ENCODE measurements around the gene LMLN.
"Not testable (repeated sequence)": the region's sequence is repeated elsewhere in the genome, so short reads cannot be mapped to it uniquely, and the experiment has no call there.

LMLN gene

DNA sequence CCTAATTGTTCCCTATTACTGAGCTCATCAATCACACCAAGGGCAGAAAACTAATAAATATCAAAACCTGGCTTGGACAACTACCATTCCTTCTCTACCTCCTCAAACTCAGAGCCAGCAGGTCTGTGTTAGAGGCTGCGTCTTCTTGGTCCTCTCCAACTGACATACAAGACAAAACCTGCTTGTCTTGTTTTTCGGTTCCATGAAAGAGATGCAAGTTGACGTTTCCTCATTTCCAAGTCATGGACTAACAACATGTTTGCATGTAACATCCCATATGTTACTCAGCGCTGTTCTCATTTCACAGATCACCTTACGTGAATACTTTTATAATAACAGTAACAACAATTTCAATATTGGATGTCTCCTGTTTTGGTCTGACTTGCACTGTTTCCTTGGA lies 110.9 kb downstream of the LMLN start:
- H3K9me3 ChIP-seq (ENCODE audit: control insufficient read depth, low read length) = no peaks in the 10 kb centered on the region
- no peak overlapping the region for H3K4me3 ChIP-seq (ENCODE audit: low read length)
- no peaks in the 10 kb centered on the region for H3K36me3 ChIP-seq (ENCODE audit: control insufficient read depth, insufficient read depth, low read length)
- peaks cover 5% of the 10 kb centered on the region for H3K27me3 ChIP-seq (ENCODE audit: control insufficient read depth, insufficient read depth, low read length)
- no peak overlapping the region for H3K9ac ChIP-seq (ENCODE audit: low read length)
- no peaks in the 10 kb centered on the region for H3K4me1 ChIP-seq (ENCODE audit: control insufficient read depth, insufficient read depth, low read length)

DNA sequence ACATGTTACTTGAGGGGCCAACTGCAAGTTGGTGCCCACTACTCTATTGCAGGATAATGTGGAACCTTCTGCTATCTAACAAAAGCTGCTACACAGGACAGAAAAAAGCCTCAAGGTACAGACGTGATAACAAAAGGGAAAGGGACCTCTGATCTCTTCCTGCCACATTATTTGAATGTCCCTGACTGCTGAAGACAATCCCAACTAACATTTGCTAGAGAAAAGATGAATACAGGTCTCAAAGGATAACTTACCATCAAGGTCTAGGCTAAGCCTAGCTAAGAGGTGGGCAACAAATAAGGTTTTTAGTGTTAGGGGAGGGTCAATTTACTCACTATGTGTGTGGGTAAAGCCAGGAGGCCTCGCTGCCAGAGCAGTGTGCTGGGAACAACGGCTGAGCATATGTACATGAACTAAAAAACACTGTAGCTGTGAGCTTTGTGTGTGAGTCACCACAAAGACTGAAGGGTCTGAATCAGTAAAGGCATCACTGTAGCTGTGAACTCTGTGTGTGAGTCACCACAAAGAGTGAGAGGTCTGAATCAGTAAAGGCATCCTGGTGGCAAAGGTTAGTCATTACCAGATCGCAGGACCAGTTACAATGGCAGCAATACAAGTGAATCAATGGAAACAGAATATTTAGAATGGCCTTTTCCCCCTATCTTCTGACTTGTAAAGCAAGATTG lies 111.7 kb downstream of the LMLN start:
- Histone ChIP-seq H3K4me1 (ENCODE audit: control insufficient read depth, insufficient read depth, low read length) (no peaks in the 10 kb centered on the region), H3K9ac (ENCODE audit: low read length) (no peak overlapping the region), H3K36me3 (ENCODE audit: control insufficient read depth, insufficient read depth, low read length) (no peaks in the 10 kb centered on the region), H3K4me3 (ENCODE audit: low read length) (no peak overlapping the region), H3K27me3 (ENCODE audit: control insufficient read depth, insufficient read depth, low read length) (peaks cover 7% of the 10 kb centered on the region), H3K9me3 (ENCODE audit: control insufficient read depth, low read length) (no peaks in the 10 kb centered on the region)

DNA sequence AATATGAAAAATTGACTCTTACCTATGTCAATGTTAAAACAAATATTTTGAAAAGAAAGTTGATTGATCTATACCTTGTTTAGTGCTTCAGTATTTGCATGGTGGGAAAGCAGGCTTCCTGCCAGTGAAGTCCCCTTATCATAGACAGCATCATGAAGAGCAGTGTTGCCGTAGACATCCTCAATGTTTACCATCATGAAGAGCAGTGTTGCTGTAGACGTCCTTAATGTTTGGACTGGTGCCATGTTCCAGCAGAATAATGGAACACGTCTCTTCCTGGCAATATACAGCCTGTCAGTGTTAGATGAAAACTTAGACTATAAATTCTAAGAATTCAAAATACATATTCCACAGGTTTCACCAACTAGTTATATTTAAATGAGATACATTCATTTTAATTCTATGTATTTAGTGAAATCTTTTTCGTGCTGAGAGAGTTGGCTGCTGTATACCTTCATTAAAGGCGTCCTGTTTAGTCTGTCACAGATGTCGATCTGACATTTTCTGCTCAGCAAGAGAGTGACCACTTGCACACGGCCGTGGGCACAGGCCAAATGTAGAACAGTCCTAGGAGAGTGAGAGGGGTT lies 116.8 kb downstream of the LMLN start:
- H3K9me3 ChIP-seq (ENCODE audit: control insufficient read depth, low read length) = no peaks in the 10 kb centered on the region
- H3K36me3 ChIP-seq (ENCODE audit: control insufficient read depth, insufficient read depth, low read length) = no peaks in the 10 kb centered on the region
- H3K27me3 ChIP-seq (ENCODE audit: control insufficient read depth, insufficient read depth, low read length) = peaks cover 41% of the 10 kb centered on the region
- H3K4me3 ChIP-seq (ENCODE audit: low read length) = no peak overlapping the region
- peaks cover 8% of the 10 kb centered on the region for H3K4me1 ChIP-seq (ENCODE audit: control insufficient read depth, insufficient read depth, low read length)
- H3K9ac ChIP-seq (ENCODE audit: low read length) = no peak overlapping the region

DNA sequence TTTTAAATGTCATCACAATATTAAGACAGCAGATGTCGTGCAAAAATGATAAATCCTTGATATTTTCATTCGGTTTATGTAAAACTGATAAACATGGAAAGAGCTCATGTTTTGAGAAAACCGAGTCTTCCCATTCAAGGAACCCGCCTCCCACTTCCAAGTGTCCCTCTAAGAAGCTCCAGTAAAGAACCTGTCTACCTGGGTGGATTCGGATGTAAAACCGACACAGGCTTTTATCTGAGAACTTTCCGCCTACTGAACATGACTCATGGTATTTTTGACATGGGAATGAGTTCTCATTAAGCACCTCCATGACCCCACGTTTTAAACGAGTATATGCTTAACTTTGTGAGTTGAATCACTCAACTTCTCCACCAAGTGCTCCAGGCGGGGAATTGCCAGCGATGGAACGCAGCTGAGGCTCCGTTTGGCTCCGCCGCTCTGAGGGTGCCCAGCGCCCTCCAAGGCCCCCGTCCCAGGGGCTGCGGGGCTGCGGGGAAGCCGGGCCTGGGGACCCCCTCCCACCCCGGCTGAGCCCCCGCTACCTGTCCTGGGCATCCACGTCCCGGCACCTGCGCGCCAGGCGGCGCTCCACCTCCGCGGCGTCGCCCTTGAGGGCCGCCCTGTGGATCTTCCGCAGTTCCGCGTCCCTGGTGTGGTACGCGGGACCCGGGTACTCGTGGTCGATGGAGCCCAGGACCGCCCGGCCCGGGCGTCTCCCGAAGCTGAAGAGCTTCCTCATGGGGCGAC lies 119.9 kb downstream of the LMLN start:
- Histone ChIP-seq H3K36me3 (ENCODE audit: control insufficient read depth, insufficient read depth, low read length) (no peaks in the 10 kb centered on the region), H3K9me3 (ENCODE audit: control insufficient read depth, low read length) (no peaks in the 10 kb centered on the region), H3K9ac (ENCODE audit: low read length) (no peak overlapping the region), H3K4me1 (ENCODE audit: control insufficient read depth, insufficient read depth, low read length) (peaks cover 8% of the 10 kb centered on the region), H3K27me3 (ENCODE audit: control insufficient read depth, insufficient read depth, low read length) (peaks cover 44% of the 10 kb centered on the region), H3K4me3 (ENCODE audit: low read length) (no peak overlapping the region)

DNA sequence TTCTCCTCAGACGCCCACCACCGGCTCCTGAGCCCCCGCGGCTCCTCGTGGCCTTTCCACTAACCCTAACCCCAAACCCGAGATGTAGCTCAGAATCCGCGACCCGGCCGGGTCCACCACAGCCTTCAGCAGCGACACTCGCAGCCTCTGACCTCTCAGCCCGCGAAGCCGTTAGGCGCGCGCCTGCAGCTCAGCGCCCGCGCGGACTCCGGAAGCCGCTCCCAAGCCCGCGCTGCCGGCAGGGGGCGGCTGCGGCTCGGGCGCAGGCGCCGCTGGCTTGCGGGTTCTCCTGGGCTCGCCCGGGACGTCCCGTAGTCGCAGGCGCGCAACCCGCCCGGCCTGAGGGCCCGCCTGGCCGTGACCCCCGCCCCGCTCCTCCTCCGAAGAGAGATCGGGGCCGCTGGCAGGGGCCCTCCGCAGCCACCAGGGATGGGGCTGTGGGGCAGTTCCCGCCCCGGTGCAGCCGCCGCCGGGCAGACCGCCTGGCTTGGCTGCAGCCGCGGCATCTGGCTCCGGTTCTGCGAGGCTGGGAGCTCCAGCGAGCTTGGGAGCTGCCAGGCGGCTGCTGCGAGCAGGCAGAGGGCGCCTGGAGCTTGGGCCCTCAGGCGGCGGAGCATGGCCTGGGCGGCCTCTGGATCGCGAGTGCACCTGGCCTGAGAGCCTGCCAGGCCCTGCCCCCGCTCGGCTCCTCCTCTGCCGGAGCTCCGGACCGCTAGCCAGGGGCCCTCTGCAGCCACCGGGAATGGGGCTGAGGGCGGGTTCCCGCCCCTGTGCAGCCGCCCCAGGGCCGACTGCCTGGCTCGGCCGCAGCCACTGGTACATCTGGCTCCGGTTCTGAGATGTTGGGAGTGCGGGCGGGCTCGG lies 120.7 kb downstream of the LMLN start:
- H3K4me3 ChIP-seq (ENCODE audit: low read length) = no peak overlapping the region
- H3K9ac ChIP-seq (ENCODE audit: low read length) = no peak overlapping the region
- no peaks in the 10 kb centered on the region for H3K36me3 ChIP-seq (ENCODE audit: control insufficient read depth, insufficient read depth, low read length)
- H3K9me3 ChIP-seq (ENCODE audit: control insufficient read depth, low read length) = no peaks in the 10 kb centered on the region
- H3K27me3 ChIP-seq (ENCODE audit: control insufficient read depth, insufficient read depth, low read length) = peaks cover 40% of the 10 kb centered on the region
- peaks cover 8% of the 10 kb centered on the region for H3K4me1 ChIP-seq (ENCODE audit: control insufficient read depth, insufficient read depth, low read length)

DNA sequence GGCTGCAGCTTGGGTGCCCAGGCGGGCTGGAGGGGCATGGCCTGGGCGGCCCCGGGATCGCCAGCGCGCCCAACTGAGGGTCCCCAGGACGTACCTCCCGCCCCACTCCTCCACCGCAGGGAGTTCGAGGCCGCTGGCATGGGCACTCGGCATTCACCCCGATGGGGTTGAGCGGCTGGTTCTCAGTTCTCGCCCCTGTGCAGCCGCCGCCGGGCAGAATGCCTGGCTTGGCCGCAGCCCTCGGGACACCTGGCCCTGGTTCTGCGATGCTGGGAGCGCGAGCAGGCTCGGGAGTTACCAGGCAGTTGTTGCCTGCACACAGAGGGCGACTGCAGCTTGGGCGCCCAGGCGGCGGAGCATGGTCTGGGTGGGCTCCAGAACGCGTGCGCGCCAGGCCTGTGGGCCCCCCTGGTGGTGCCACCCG lies 121.4 kb downstream of the LMLN start:
- Histone ChIP-seq H3K9me3 (ENCODE audit: control insufficient read depth, low read length) (no peaks in the 10 kb centered on the region), H3K9ac (ENCODE audit: low read length) (no peak overlapping the region), H3K4me1 (ENCODE audit: control insufficient read depth, insufficient read depth, low read length) (peaks cover 8% of the 10 kb centered on the region), H3K27me3 (ENCODE audit: control insufficient read depth, insufficient read depth, low read length) (peaks cover 38% of the 10 kb centered on the region), H3K36me3 (ENCODE audit: control insufficient read depth, insufficient read depth, low read length) (no peaks in the 10 kb centered on the region), H3K4me3 (ENCODE audit: low read length) (no peak overlapping the region)

DNA sequence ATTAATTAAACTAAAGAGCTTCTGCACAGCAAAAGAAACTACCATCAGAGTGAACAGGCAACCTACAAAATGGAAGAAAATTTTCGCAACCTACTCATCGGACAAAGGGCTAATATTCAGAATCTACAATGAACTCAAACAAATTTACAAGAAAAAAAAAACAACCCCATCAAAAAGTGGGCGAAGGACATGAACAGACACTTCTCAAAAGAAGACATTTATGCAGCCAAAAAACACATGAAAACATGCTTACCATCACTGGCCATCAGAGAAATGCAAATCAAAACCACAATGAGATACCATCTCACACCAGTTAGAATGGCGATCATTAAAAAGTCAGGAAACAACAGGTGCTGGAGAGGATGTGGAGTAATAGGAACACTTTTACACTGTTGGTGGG lies 122.2 kb downstream of the LMLN start:
- H3K9ac ChIP-seq (ENCODE audit: low read length); H3K4me1 ChIP-seq (ENCODE audit: control insufficient read depth, insufficient read depth, low read length); H3K9me3 ChIP-seq (ENCODE audit: control insufficient read depth, low read length); H3K4me3 ChIP-seq (ENCODE audit: low read length); H3K36me3 ChIP-seq (ENCODE audit: control insufficient read depth, insufficient read depth, low read length): not testable (repeated sequence)
- H3K27me3 ChIP-seq (ENCODE audit: control insufficient read depth, insufficient read depth, low read length) = peaks cover 38% of the 10 kb centered on the region

DNA sequence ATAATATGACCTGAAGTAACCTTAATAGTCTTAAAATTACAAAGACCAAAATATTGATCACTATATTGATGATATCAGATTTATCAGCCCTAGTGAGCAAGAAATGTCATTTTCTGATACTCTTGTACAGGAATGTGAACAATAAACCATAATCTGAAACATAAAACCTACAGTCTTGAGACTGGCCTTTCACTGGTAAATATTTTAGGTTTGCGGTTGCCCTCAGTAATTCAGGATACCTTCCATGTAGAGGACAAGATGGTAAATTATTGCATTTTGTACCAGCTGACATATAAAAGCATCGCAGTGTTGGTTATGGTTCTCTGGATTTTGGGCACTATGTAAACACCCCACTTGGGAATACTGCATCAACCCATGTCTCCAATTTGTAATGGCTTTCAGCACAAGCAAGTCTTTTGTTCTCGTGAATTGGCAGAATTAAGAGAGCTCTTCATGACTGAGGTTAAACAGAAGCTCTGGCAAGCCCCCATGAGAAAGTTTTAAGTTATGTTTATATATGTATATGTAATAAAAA lies 128.5 kb downstream of the LMLN start:
- no peak overlapping the region for H3K9ac ChIP-seq (ENCODE audit: low read length)
- H3K9me3 ChIP-seq (ENCODE audit: control insufficient read depth, low read length) = no peaks in the 10 kb centered on the region
- H3K4me3 ChIP-seq (ENCODE audit: low read length) = no peak overlapping the region
- no peaks in the 10 kb centered on the region for H3K4me1 ChIP-seq (ENCODE audit: control insufficient read depth, insufficient read depth, low read length)
- H3K36me3 ChIP-seq (ENCODE audit: control insufficient read depth, insufficient read depth, low read length) = no peaks in the 10 kb centered on the region
- peaks cover 4% of the 10 kb centered on the region for H3K27me3 ChIP-seq (ENCODE audit: control insufficient read depth, insufficient read depth, low read length)

DNA sequence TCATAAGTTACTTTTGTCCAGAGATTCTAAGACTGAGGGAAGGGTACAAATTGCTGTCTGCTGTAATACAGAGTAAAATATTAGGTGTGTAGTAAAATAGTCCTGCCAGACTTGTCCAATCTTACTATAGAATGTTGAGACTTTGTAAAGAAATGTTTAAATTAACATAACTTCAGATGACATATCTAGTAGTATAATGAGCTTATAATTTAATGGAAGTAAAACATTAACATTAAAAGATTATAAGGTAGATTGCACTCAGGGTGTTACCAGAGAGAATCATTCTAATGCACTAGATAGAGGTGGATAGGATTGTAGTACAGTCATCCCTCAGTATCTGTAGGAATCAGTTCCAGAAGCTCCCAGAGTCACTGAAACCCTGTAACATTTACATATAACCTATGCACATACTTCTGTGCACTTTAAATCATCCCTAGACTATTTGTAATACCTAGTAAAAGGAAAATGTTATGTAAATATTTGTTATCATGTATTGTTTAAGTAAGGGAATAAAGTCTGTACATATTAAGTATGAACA lies 130.8 kb downstream of the LMLN start:
- no peaks in the 10 kb centered on the region for H3K36me3 ChIP-seq (ENCODE audit: control insufficient read depth, insufficient read depth, low read length)
- H3K4me3 ChIP-seq (ENCODE audit: low read length) = no peak overlapping the region
- no peaks in the 10 kb centered on the region for H3K4me1 ChIP-seq (ENCODE audit: control insufficient read depth, insufficient read depth, low read length)
- no peak overlapping the region for H3K9ac ChIP-seq (ENCODE audit: low read length)
- H3K27me3 ChIP-seq (ENCODE audit: control insufficient read depth, insufficient read depth, low read length) = peaks cover 15% of the 10 kb centered on the region
- H3K9me3 ChIP-seq (ENCODE audit: control insufficient read depth, low read length) = no peaks in the 10 kb centered on the region

DNA sequence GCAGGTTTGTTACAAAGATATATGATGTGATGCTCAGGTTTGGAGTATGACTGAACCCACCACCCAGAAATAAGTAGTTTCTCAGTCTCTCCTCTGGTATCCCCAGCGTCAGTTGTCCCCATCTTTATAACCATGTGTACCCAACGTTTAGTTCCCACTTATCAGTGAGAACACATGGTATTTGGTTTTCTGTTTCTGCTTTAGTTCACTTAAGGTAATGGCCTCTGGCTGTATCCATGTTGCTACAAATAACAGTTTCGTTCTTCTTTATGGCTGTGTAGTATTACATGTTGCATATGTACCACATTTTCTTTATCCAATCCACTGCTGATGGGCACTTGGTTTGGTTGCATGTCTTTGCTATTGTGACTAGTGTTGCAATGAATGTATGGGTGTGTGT lies 132.3 kb downstream of the LMLN start:
- Histone ChIP-seq H3K4me3 (ENCODE audit: low read length) (no peak overlapping the region), H3K9me3 (ENCODE audit: control insufficient read depth, low read length) (no peaks in the 10 kb centered on the region), H3K4me1 (ENCODE audit: control insufficient read depth, insufficient read depth, low read length) (no peaks in the 10 kb centered on the region), H3K9ac (ENCODE audit: low read length) (no peak overlapping the region), H3K27me3 (ENCODE audit: control insufficient read depth, insufficient read depth, low read length) (peaks cover 15% of the 10 kb centered on the region), H3K36me3 (ENCODE audit: control insufficient read depth, insufficient read depth, low read length) (no peaks in the 10 kb centered on the region)

DNA sequence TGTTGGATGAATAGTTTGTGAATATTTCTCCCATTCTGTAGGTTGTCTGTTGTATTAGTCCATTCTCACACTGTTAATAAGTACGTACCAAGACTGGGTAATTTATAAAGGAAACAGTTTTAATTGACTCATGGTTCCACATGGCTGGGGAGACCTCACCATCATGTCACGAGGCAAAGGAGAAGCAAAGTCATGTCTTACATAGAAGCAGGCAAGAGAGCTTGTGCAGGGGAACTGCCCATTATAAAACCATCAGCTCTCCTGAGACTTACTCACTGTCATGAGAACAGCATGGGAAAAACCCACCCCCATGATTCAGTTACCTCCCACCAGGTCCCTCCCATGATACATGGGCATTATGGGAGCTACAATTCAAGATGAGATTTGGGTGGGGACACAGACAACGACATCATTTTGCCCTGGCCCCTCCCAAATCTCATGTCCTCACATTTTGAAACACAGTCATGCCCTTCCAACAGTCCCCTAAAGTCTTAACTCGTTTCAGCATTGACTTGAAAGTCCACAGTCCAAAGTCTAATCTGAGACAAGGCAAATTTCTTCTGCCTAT lies 133.2 kb downstream of the LMLN start:
- no peaks in the 10 kb centered on the region for H3K9me3 ChIP-seq (ENCODE audit: control insufficient read depth, low read length)
- H3K4me1 ChIP-seq (ENCODE audit: control insufficient read depth, insufficient read depth, low read length) = no peaks in the 10 kb centered on the region
- H3K36me3 ChIP-seq (ENCODE audit: control insufficient read depth, insufficient read depth, low read length) = no peaks in the 10 kb centered on the region
- no peak overlapping the region for H3K4me3 ChIP-seq (ENCODE audit: low read length)
- H3K27me3 ChIP-seq (ENCODE audit: control insufficient read depth, insufficient read depth, low read length) = peaks cover 15% of the 10 kb centered on the region
- H3K9ac ChIP-seq (ENCODE audit: low read length) = no peak overlapping the region

Data from mucosa of stomach (tissue), 1 donor.